ENCODE measurements around the gene PDE2A. TPM values are rescaled to one million over a fixed set of nuclear protein-coding genes. Genes with fewer than 3 reads are reported as not detected.

PDE2A gene
- total RNA-seq, 1 experiment from 2014 or later, result 1.1 TPM

DNA sequence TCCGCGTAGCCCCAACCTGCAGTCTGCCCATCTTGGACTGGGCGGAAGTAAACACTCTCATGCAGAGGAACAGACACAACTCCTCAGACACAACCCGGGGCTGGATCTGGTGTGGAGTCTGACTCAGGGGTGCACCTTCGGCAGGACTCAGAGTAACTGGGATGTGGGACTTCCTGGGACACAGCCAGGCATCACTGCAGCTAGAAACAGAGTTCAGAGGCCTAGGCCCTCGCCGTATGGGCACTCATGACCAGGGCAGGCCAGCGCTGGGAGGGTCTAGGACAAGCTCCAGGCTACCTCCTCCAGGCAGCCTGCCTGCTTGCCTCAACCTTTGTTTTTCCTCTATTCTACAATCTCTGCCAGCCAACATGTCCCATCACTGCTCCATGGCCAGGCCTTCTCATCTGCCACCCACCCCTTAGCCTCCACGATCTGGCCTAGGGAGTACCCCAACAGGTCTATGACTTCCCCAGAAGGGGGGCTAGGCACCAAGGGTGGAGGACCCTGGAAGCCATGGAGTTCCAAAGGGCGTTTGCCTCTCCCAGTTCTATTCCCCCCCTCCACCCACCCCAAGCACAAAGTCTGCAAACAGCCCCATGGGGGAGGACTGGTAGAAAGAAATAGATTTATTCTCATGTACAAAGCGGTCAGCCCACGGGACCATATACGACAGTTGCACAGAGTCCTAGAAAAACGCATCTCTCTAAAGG lies 98.5 kb downstream of the PDE2A start:
- peaks cover 10% of the 10 kb centered on the region for H3K4me1 Mint-ChIP-seq (ENCODE audit: low read depth, unreplicated experiment)
- no peak for TF ChIP-seq CTCF (IDR thresholded peaks at IDR 0.05; ENCODE audit: unreplicated experiment)
- H3K27me3 Mint-ChIP-seq (ENCODE audit: unreplicated experiment), result peaks cover 29% of the 10 kb centered on the region
- no peak overlapping the region for H3K27ac Mint-ChIP-seq (ENCODE audit: unreplicated experiment)
- no peaks in the 10 kb centered on the region for H3K36me3 Mint-ChIP-seq (ENCODE audit: insufficient read depth, unreplicated experiment)
- no peaks in the 10 kb centered on the region for H3K9me3 Mint-ChIP-seq (ENCODE audit: low read depth, unreplicated experiment)
- H3K4me3 Mint-ChIP-seq (ENCODE audit: low read depth, unreplicated experiment), result no peak overlapping the region
- CTCF ChIA-PET, result interaction anchor here (0.9 kb wide), 1 partner anchor 104 kb away, joined by 3 read pairs; no protein-coding TSS in a partner anchor
- no peak for DNase-seq
- intact Hi-C loops (cut with micrococcal nuclease; ENCODE audit: unreplicated experiment), result no loop called here
- BruUV-seq (replicated peaks), result no TSS peak

GRCh38 chr11:72574548-72575460 lies 99.4 kb downstream of the PDE2A start:
- no peak for DNase-seq
- no TSS peak for BruUV-seq (replicated peaks)
- intact Hi-C loops (cut with micrococcal nuclease; ENCODE audit: unreplicated experiment), result no loop called here
- CTCF ChIA-PET, result interaction anchor here (0.7 to 1.6 kb wide), 3 partner anchors 71 to 104 kb away, joined by 3 to 27 read pairs (median 3); no protein-coding TSS in a partner anchor
- H3K27me3 Mint-ChIP-seq (ENCODE audit: unreplicated experiment), result peaks cover 20% of the 10 kb centered on the region
- H3K9me3 Mint-ChIP-seq (ENCODE audit: low read depth, unreplicated experiment), result no peaks in the 10 kb centered on the region
- H3K4me1 Mint-ChIP-seq (ENCODE audit: low read depth, unreplicated experiment), result peaks cover 18% of the 10 kb centered on the region
- H3K36me3 Mint-ChIP-seq (ENCODE audit: insufficient read depth, unreplicated experiment), result no peaks in the 10 kb centered on the region
- no peak for TF ChIP-seq CTCF (IDR thresholded peaks at IDR 0.05; ENCODE audit: unreplicated experiment)
- H3K27ac Mint-ChIP-seq (ENCODE audit: unreplicated experiment), result no peak overlapping the region
- H3K4me3 Mint-ChIP-seq (ENCODE audit: low read depth, unreplicated experiment), result no peak overlapping the region

DNA sequence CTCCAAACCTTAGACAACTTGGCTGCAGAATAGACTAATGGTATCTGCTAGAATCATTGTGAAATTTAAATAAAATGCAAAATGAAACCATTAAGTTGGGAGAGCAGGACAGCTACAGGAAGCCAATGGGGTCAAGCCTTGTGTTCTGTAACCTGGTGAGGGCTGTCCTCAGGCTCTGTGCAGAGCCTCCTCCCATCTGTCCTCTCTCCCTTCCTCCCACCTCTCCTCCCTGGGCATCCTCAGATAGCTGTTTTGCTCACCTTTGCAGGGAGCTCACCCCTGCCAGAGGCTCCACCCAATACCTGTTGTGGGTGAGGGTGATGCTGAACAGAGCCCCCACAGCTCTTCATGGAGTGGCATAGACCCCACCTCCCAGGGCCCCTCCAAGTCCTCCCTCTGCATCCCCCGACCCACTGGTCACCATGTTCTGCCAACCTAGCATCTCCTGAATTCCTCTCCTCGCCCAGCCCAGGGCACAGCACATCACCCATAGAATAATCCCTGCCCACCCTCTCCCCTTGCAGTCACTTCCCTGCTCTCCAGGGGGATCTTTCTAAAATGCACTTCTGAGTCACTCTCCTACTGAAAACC lies 100.3 kb downstream of the PDE2A start:
- Mint-ChIP-seq H3K27me3 (ENCODE audit: unreplicated experiment) (peaks cover 19% of the 10 kb centered on the region), H3K36me3 (ENCODE audit: insufficient read depth, unreplicated experiment) (no peaks in the 10 kb centered on the region), H3K9me3 (ENCODE audit: low read depth, unreplicated experiment) (no peaks in the 10 kb centered on the region), H3K4me1 (ENCODE audit: low read depth, unreplicated experiment) (peaks cover 21% of the 10 kb centered on the region), H3K4me3 (ENCODE audit: low read depth, unreplicated experiment) (no peak overlapping the region), H3K27ac (ENCODE audit: unreplicated experiment) (no peak overlapping the region)
- DNase-seq, result no peak
- CTCF ChIA-PET, result interaction anchor here (0.6 to 1.6 kb wide), 10 partner anchors 19 to 408 kb away, joined by 3 to 27 read pairs (median 4); no protein-coding TSS in a partner anchor
- intact Hi-C loops (cut with micrococcal nuclease; ENCODE audit: unreplicated experiment), result loop anchor here (1.0 kb wide), 1 partner anchor 92 kb away; no protein-coding TSS in a partner anchor
- no TSS peak for BruUV-seq (replicated peaks)
- TF ChIP-seq CTCF (IDR thresholded peaks at IDR 0.05; ENCODE audit: unreplicated experiment), result no peak

Measured in Calu3 (cell line).